Measurements from ENCODE around the gene ZNF282.

The ZNF282 gene

DNA sequence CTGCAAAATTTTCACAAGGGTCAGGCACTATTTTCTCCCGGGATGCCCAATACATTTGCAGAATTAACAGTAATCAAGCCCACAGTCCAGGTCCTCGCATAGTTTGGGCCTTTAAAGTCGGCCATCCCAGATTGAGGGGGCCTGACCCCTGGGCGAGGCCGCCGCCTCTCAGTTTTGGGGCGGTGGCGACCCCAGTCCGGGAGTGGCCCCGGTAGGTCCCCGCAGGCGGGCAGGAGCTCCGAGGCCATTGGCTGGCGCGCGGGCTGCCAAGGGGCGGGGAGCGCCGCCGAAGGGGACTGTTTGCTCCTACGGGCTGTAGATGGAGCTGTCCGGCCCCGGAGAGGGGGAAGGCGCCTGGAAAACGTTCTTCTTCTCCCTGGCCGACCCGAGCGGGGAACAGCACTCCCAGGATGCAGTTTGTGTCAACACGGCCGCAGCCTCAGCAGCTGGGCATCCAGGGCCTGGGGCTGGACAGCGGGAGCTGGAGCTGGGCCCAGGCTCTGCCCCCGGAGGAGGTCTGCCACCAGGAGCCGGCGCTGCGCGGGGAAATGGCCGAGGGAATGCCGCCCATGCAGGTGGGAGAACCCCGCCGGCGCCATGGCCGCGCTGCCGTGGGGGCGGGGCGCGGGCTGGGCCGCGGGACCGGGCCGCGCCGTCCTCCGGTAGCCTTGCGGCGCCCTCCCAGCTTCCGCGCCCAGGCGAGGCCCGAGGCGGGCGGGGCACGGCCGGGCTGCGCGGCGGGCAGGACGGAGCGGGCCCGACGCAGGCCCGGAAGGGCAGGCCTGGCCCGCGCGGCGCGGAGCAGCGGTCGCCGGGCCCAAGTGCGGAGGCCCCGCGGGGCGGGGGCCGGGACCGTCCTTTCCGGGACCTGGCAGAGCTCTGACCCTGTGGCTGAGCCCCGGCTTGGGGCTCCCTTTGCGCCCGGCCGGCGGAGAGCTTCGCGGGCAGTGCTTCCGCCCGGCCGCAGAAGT lies at the start of gene ZNF282:
Gene ZNF282 (plus strand): TSS at position 367 of the 971 bp plus-strand sequence. CDS start 44 bp downstream, at position 411.
- DNase-seq: peak; percentile 91

DNA sequence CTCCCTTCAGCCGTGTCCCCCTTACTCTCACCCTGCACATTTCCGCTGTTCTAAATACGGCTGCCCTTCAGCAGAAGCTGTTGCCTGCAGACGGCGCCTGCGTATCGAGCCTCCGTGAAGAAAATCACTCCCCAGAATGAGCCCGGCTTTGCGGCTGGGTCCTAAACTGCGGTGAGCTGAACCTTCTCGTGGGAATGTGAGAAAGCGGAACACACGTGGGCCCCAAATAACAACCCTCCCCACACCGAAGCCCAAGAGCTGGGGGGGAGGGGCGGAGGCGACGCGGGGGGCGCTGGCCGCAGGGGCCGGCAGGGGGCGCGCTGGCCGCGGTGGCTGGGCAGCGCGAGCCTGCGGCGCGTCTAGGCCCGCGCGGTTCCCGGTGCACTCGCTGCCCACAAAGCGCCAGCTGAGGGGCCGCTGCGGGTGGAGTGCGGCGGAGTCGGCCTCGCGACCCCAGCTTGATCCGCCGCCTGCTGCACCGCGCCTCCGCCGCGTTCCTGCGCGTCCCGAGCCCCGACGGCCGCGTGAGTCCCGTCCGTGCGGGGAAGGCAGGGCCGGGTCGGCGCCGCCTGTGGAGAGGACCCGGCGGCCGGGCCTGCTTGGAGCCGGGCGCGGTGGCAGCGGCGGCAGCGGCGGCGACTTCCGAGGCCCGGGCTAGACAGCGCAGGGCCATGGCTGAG lies 48.1 kb upstream of the ZNF282 start, which contains the start of gene ZNF398:
Gene ZNF398 (plus strand): TSS at position 382 of the 680 bp plus-strand sequence. CDS start 290 bp downstream, at position 672.
- DNase-seq: peak; percentile 72

DNA sequence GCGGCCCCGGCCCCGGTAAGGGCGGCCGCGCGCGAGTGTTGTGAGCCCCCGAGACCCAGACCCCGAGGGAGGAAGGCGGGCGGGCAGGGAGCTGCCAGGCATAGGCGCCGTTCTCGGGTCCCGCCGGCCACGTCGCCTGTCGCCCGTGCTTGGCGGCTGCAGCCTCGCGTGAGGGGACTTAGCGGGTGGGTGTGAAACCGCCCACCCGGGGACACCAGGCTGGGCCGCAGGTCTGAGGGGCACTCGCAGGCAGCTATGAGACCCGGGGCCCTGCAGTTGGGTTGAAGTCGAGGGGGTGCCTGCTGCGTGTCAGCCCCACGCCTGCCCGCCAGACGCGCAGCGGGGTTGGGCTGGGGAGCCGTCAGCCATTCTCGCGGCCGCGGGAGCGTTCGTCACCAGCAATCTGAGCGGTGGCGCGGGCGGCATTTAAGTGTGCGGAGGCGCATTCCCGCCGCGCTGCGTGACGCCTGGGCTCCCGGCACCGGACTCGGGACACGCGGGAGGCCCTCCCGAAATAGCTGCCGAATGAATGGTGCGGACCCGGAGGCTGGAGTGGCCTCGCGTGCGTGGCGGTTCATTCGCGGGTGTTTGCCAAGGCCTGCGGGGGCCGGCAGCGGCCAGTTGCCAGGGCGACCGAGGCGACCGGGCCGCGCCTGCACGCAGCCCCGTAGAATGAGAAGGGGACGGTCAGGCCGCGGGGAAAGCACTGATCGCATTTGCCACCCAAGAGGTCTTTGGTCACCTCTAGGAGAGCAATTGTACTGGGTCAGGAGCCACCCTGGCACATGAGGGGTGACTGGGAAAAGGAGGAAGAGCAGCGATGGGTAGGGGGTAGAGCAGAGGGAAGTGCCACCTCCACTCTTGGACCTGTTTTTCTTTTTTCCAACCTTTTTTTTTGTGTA lies 47.3 kb upstream of the ZNF282 start:
- peak; percentile 38 for DNase-seq

DNA sequence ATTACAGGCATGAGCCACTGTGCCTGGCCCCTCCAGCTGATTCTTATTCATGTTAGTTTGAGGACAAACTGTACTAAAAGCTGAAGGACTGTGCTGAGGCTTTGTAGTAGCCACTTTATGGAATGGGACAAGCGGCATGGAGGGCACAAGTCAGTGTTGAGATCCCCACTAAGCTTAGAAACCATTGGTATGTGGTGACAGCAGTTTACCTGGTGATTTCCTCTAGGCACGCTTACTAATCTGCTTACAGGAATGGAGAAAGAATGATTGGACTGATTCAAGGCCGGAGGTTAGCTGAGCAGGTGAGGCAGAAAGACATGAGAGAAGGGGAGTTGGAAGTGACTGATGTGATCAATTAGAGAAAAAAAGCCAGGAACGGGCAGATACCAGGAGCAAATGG lies 44.4 kb upstream of the ZNF282 start:
- no peak for DNase-seq

DNA sequence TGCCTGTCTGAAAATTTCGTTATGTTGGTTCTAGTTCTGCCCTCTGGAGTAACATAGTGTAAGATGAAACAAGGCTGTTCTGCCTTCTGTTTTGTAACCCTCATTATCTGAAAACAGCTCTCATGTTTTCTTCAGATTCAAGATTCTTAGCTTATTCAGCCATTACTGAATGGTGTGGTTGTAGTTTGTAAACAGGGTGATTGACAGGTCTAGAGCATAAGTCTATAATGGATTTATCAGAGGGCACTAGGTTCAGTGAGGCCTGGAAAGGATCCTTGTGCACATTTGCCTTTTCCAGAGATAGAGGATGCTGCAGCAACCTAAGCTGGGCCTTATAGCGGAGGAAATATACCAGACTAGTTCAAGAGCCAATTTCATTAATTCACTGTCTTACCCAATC lies 42.0 kb upstream of the ZNF282 start:
- no peak for DNase-seq

DNA sequence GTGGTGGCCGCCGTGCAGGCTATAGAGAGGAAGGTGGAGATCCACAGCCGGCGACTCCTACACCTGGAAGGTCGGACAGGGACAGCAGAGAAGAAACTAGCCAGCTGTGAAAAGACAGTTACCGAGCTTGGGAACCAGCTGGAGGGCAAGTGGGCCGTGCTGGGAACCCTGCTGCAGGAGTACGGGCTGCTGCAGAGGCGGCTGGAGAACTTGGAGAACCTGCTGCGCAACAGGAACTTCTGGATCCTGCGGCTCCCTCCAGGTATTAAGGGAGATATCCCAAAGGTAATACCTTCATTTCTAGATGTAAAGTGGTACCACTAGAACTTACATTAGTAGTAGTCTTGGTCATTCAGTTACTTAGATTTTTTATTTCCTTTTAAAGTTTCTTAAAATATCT lies 41.3 kb upstream of the ZNF282 start:
- DNase-seq: no peak

DNA sequence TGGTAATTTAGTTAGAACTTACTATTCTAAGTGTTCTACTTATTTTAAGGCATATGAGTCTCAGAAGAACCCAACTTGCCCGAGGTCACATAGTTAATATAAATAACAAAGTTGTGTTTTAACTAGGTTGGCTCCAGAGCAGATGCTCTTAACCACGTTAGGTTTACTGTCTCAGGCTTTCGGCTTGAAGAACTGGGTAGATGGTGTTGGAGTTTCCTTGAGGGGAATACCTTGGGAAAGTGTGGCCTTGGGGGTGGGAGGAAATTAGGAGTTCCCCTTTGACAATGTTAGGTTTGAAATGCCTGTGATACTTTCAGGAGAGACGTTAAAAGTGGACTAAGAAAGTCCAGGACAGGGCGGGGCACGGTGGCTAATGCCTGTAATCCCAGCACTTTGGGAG lies 38.4 kb upstream of the ZNF282 start:
- DNase-seq: no peak

DNA sequence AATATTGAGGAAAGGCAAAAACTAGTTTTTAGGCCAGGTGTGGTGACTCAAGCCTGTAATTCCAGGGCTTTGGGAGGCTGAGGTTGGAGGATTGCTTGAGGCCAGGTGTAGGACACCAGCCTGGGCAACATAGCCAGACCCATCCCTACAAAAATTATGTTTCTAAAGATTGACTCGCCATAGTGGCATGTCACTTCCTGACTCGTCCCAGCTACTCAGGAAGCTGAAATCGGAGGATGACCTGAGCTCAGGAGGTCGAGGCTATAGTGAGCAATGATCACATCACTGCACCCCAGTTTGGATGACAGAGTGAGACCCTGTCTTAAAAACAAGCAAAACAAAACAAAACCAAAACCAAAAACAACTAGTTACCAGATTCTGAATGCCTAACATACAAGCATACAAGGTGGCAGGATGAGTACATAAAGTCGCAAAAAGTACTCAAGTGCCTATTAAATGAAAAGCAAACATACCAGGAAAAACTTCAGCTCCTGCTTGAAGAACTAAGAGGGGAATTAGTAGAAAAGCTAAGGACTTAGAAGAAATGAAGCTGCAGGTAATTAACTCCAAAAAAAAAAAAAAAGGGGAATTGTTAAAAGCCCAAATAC lies 34.0 kb upstream of the ZNF282 start:
- DNase-seq: peak; percentile 74

DNA sequence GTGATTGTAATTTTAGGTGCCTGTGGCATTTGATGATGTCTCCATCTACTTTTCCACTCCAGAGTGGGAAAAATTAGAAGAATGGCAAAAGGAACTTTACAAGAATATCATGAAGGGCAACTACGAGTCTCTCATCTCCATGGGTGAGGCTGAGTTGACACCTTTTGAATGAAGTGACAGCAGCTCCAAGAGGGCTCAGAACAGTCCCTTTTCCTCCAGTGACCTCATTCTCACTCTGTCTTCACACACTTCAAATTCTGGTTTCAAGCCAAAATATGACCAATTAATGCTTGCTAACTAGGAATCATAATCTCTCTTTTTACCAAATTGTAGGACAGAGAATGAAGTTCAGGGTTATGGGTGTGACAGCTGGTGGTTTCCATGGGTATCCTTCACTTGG lies 29.2 kb upstream of the ZNF282 start:
- no peak for DNase-seq

DNA sequence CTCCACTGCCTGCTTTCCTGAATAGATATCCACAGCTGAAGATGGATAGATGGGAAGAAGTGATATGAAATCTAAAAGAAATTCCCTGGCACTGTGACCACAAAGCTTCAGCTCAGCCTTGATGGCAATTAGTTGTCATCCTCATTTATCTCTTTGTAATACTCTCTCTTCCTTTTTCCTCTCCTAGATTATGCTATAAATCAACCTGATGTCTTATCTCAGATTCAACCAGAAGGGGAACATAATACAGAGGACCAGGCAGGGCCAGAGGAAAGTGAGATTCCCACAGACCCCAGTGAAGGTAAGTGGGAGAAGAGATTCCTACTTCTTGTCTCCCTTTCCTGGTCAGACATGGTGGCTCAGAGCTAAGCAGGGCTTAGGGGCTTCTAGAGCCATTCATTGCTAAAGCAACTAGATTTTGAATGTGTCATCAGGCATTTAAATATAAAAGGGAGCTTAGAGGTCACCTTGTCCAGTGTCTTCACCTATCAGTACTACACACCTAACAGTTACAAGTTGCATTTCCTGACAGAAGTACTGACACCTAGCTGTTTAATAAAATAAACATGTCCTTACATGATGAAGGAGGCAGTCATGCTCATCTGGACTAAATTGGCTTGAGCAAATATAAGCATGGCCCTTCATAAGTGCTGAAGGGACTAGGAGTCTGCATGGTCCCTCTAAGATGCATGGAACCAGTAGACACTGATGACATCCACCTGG lies 28.6 kb upstream of the ZNF282 start:
- no peak for DNase-seq

DNA sequence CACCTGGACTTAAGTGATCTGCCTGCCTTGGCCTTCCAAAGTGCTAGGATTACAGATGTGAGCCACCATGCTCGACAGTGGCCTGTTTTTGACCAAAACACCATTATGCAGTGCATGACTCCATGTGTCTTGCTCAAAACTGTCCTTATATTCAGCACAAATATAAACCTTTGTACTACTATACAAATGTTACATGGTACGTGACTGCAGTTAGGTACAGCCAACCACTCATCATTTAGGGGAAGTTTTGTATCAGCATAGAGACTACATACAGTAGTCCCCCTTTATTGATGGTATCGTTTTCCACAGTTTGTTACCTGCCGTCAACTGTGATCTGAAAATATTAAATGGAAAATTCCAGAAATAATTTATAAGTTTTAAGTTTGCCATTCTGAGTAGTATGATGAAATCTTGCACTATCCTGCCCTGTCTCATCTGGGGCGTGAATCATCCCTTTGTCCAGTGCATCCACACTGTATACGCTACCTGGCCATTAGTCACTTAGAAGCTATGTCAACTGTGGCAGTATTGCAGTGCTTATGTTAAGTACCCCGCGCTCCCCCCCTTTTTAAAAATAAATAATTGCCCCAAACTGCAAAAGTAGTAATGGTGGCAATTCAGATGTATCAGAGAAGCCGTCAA lies 23.3 kb upstream of the ZNF282 start:
- DNase-seq: no peak

DNA sequence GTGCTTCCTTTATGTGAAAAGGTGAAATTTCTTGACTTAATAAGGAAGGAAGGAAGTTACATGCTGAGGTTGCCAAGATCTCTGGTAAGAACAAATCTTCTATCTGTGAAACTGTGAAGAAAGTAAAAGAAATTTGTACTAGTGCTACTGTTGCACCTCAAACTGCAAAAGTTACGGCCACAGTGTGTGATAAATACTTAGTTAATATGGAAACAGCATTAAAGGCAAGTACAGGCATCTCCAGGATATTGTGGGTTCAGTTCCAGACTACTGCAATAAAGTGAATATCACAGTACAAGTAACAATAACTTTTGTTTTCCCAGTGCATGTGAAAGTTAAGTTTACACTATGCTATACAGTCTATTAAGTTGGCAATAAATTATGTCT lies 22.8 kb upstream of the ZNF282 start:
- DNase-seq: no peak

DNA sequence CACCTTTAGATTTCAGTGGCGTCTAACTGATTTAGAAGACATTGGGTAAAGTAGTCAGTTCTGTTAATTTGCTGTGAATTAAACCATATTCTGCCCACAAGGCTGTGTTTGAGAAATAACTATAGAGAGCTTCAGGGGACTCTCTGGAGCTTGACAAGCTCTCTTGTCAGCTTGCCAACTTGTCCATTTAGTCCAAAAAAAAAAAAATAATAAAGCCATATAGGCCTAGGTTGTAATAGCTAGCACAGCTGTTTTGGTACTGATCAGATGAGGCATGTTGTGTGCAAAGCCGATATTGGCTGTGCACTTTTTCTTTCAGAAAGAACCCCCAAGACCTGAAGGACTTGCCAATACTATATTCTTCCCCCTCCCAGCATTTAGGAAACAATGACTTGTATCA lies 20.2 kb upstream of the ZNF282 start:
- DNase-seq: no peak

DNA sequence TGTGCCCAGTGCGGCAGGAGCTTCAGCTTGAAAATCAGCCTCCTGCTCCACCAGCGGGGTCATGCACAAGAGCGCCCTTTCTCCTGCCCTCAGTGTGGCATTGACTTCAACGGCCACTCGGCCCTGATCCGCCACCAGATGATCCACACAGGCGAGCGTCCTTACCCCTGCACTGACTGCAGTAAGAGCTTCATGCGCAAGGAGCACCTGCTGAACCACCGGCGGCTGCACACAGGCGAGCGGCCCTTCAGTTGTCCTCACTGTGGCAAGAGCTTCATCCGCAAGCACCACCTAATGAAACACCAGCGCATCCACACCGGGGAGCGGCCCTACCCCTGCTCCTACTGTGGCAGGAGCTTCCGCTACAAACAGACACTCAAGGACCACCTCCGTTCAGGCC lies 16.1 kb upstream of the ZNF282 start:
- no peak for DNase-seq

DNA sequence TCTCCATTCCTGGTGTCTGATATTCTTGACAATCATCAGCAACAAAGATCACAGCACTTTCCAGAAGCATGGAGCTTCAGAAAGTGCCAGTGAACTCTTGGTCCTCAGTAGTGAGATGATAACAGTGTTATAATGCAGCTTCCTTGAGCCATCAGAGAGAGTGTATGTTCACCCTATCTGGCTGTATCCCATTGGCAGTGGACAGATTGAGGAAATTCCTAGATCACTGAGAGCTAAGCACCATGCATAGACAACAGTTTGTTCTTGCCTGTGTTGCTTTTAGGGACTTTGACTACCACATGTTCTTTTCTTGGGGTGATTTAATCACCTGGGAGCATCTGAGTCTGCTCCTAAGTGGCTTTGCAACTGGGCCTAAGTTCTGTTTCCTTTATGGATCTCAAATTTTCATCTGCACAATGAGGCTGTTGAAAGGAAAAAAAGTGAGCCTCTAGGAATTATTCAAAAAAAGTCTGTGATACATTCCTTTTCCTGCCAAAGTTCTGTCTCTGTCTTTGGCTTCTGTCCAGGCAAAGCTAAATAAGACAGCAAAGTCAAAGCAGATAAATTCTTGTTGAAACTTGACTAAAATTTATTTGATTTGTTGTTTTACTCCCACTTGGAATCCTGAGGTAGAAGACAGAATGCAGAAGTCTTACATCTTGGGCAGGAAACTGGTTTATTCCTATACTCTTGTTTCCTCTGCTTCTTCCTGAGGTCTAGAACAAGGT lies 14.5 kb upstream of the ZNF282 start:
- no peak for DNase-seq

DNA sequence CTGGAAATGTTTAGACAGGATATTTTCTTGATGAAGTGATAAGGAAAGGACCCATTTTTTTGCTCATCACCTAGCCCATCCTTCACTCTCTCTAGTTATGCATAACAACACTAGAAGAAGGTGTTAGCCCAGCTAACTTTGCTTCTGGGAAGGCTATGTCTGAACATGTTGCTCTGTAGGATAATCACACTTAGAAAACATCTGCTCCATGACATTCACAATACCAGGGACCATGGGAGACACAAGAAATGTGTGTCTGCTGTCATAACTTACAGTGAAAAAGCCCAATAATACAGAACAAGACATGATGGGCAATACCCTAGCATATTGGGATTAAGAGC lies 13.9 kb upstream of the ZNF282 start:
- no peak for DNase-seq

DNA sequence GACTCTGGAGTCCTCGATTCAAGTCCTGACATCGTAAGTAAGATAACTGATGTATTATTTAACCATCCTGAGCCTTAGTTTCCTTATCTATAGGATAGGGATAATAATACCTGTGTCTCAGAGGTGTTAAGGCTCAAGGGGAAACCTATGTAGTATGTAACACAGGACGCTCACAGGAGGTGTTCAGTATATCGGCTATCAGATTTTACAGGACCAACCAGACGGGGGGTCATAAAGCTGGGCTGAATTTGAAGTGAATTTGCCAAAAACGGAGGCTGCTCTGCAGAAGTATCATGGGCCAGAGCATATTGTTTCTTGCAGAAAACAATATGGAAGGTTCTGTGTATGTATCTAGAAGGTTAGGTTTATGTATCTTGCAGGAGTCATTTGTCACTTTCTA lies 11.1 kb upstream of the ZNF282 start:
- DNase-seq: no peak

DNA sequence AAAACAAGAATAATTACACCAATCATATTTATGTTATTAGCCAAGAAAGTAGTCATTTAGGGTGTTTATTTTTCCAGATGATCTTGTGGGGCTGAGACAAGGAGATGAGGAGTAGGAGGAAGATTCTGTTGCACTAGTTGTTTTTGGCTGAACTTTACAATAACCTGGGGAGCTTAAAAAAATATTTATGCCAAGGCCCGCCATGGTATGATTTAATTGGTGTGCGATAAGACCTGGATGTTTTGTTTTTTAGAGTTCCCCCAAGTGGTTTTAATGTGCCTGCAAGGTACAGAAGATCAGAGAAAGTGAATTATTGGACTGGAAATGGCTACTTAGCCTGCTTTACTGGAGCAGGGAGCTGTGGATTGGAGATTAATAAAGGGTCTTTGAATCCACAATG lies 7.1 kb upstream of the ZNF282 start:
- DNase-seq: no peak

DNA sequence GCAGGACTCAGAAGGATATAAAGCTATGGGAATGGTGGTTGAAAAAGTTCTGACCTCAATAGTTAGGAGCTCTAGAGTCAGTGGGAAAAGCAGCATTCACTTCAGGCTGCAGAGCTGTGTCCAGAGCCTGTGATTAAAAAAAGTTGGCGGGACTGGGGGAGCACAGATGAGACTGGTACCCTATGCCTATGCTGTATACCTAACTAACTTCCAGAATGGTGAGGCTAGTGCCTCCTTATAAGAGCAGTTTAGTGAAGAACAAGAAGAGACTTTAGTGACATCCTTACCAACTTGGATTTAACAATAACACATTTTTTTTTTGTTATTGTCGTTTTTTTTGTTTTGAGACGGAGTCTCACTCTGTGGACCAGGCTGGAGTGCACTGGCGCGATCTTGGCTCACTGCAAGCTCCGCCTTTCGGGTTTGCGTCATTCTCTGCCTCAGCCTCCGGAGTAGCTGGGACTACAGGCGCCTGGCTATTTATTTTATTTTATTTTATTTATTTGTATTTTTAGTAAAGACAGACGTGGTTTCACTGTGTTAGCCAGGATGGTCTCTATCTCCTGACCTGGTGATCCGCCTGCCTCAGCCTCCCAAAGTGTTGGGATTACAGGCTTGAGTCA lies 6.6 kb upstream of the ZNF282 start:
- no peak for DNase-seq

DNA sequence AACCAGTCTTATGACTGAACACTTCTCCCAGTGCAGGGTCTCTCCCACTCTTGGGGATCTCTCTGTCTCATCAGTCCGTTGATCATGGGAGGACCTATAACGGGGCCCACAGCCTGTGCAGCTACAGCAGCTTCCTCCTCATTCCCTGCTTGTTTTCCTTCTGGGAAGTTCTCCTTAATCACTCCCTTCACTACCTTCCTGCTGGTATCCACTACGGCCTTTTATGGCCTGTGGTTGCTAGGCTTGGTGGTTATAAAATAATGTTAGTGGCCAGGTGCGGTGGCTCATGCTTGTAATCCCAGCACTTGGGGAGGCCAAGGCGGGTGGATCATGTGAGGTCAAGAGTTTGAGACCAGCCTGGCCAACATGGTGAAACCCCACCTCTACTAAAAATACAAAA lies 3.5 kb upstream of the ZNF282 start:
- no peak for DNase-seq
